Chondrocyte (in vitro differentiated cells): ENCODE results near the gene CPNE6. TPM values are rescaled to one million over a fixed set of nuclear protein-coding genes. Genes with fewer than 3 reads are reported as not detected.

ENCODE experiments used
- DNase-seq: peaks from one replicate; pipeline ENCODE4 v3.0.0; 2021; ENCODE audit warnings: mixed read lengths, low spot score
- H3K27ac Mint-ChIP-seq: one replicate; pipeline ENCODE4 v1.8.0; 2021; ENCODE audit warnings: mild to moderate bottlenecking, moderate library complexity, mixed read lengths; ENCODE audit not compliant: unreplicated experiment
- H3K27me3 Mint-ChIP-seq: 2 replicates; pipeline ENCODE4 v1.8.0; 2021; ENCODE audit warnings: low read depth, mixed read lengths
- H3K36me3 Mint-ChIP-seq: 2 replicates; pipeline ENCODE4 v1.8.0; 2021; ENCODE audit warnings: low read depth, mixed read lengths
- H3K4me1 Mint-ChIP-seq: 2 replicates; pipeline ENCODE4 v1.8.0; 2021; ENCODE audit warnings: low read depth, mild to moderate bottlenecking, mixed read lengths
- H3K4me3 Mint-ChIP-seq: one replicate; pipeline ENCODE4 v1.8.0; 2021; ENCODE audit warnings: mild to moderate bottlenecking, moderate library complexity, mixed read lengths; ENCODE audit not compliant: unreplicated experiment
- H3K9me3 Mint-ChIP-seq: 2 replicates; pipeline ENCODE4 v1.8.0; 2021; ENCODE audit warnings: low read depth, mixed read lengths
- CTCF ChIP-seq: fragments of 200-600 bp; sonication (generic); IDR thresholded peaks from 2 replicates; pipeline ENCODE4 v1.5.0; 2021; ENCODE audit warnings: antibody characterized with exemption, mild to moderate bottlenecking, moderate library complexity
- total RNA-seq: library from RNA; stranded (reverse); gene quantifications from 3 replicates; pipeline ENCODE4 v1.2.1, GENCODE V29; 2021

The CPNE6 gene
- total RNA-seq, 1 donor from 2014 or later = not detected

GRCh38 chr14:24093901-24094840 is 22.8 kb downstream of the CPNE6 start, which contains the start of gene PCK2:
TSS of gene PCK2 (plus strand) at chr14:24094311. CDS start at chr14:24094406, 95 bp downstream.
- Mint-ChIP-seq H3K36me3 (peaks cover 10% of the 10 kb centered on the region), H3K4me1 (peaks cover 35% of the 10 kb centered on the region), H3K4me3 (peak within 1 kb of the TSS; percentile 99), H3K27ac (peak within 1 kb of the TSS; percentile 97), H3K27me3 (no peaks in the 10 kb centered on the region), H3K9me3 (no peaks in the 10 kb centered on the region)
- TF ChIP-seq CTCF = peak; percentile 50
- DNase-seq = no peak

- Mint-ChIP-seq H3K9me3 (no peaks in the 10 kb centered on the region), H3K27ac (peak overlapping the region; percentile 97), H3K36me3 (peaks cover 15% of the 10 kb centered on the region), H3K4me3 (peak overlapping the region; percentile 99), H3K27me3 (no peaks in the 10 kb centered on the region), H3K4me1 (peaks cover 38% of the 10 kb centered on the region)
- no peak for DNase-seq
- no peak for TF ChIP-seq CTCF
Observed at GRCh38 chr14:24094841-24095270, 23.5 kb downstream of the CPNE6 start.

GRCh38 chr14:24095271-24096068 is 24.1 kb downstream of the CPNE6 start:
- no peaks in the 10 kb centered on the region for H3K27me3 Mint-ChIP-seq
- peaks cover 38% of the 10 kb centered on the region for H3K4me1 Mint-ChIP-seq
- H3K27ac Mint-ChIP-seq = peak overlapping the region; percentile 97
- H3K36me3 Mint-ChIP-seq = peaks cover 18% of the 10 kb centered on the region
- TF ChIP-seq CTCF = no peak
- H3K4me3 Mint-ChIP-seq = peak overlapping the region; percentile 99
- no peaks in the 10 kb centered on the region for H3K9me3 Mint-ChIP-seq
- DNase-seq = no peak

GRCh38 chr14:24096545-24097181 is 25.3 kb downstream of the CPNE6 start:
- no peaks in the 10 kb centered on the region for H3K9me3 Mint-ChIP-seq
- peak overlapping the region; percentile 57 for H3K27ac Mint-ChIP-seq
- H3K4me1 Mint-ChIP-seq = peaks cover 38% of the 10 kb centered on the region
- no peaks in the 10 kb centered on the region for H3K27me3 Mint-ChIP-seq
- no peak for TF ChIP-seq CTCF
- no peak for DNase-seq
- peaks cover 22% of the 10 kb centered on the region for H3K36me3 Mint-ChIP-seq
- H3K4me3 Mint-ChIP-seq = peak overlapping the region; percentile 50
